H9 (cell line): ENCODE data around the gene WDR88. TPM values are rescaled to one million over a fixed set of nuclear protein-coding genes. Genes with fewer than 3 reads are reported as not detected.

Experiments
- DNase-seq: peaks from one replicate; pipeline ENCODE4 v3.0.0-alpha.2; 2017
- H2AFZ ChIP-seq: one replicate; pipeline ENCODE4 v1.6.1; 2013; ENCODE audit warnings: mild to moderate bottlenecking, low read length, control low read depth, moderate library complexity
- H2AK5ac ChIP-seq: 2 replicates; pipeline ENCODE4 v1.6.1; 2013; ENCODE audit warnings: low read length, control low read depth, mixed read lengths; ENCODE audit not compliant: insufficient read length
- H2BK120ac ChIP-seq: one replicate; pipeline ENCODE4 v1.6.1; 2013; ENCODE audit warnings: low read depth, mild to moderate bottlenecking, low read length, control low read depth, inconsistent platforms; ENCODE audit not compliant: poor library complexity, severe bottlenecking
- H2BK12ac ChIP-seq: 2 replicates; pipeline ENCODE4 v1.6.1; 2013; ENCODE audit warnings: low read length, control low read depth, mixed read lengths, low read depth; ENCODE audit not compliant: insufficient read length
- H2BK15ac ChIP-seq: 2 replicates; pipeline ENCODE4 v1.6.1; 2013; ENCODE audit warnings: low read depth, low read length, control low read depth
- H2BK20ac ChIP-seq: one replicate; pipeline ENCODE4 v1.6.1; 2013; ENCODE audit warnings: low read depth, mild to moderate bottlenecking, low read length, control low read depth, inconsistent platforms; ENCODE audit not compliant: poor library complexity, severe bottlenecking
- H2BK5ac ChIP-seq: 2 replicates; pipeline ENCODE4 v1.6.1; 2013; ENCODE audit warnings: low read length, control low read depth, mixed read lengths; ENCODE audit not compliant: insufficient read length
- H3K14ac ChIP-seq: 2 replicates; pipeline ENCODE4 v1.6.1; 2013; ENCODE audit warnings: low read length, control low read depth; ENCODE audit not compliant: insufficient read depth
- H3K18ac ChIP-seq: 2 replicates; pipeline ENCODE4 v1.6.1; 2013; ENCODE audit warnings: low read depth, mild to moderate bottlenecking, mixed read lengths, low read length, control low read depth; ENCODE audit not compliant: insufficient read length
- H3K23ac ChIP-seq: 2 replicates; pipeline ENCODE4 v1.6.1; 2013; ENCODE audit warnings: low read length, control low read depth, mixed read lengths, low read depth; ENCODE audit not compliant: insufficient read length
- H3K23me2 ChIP-seq: 2 replicates; pipeline ENCODE4 v1.6.1; 2013; ENCODE audit warnings: low read depth, mild to moderate bottlenecking, mixed read lengths, low read length, control low read depth; ENCODE audit not compliant: insufficient read length, poor library complexity, severe bottlenecking
- H3K27ac ChIP-seq: 2 replicates; pipeline ENCODE4 v1.5.1; 2013; ENCODE audit warnings: low read length, control low read depth, mixed read lengths, low read depth; ENCODE audit not compliant: insufficient read length
- H3K27me3 ChIP-seq: 2 replicates; pipeline ENCODE4 v1.6.1; 2013; ENCODE audit warnings: low read length, control low read depth, inconsistent platforms; ENCODE audit not compliant: insufficient read depth
- H3K4ac ChIP-seq: 2 replicates; pipeline ENCODE4 v1.6.1; 2013; ENCODE audit warnings: low read depth, mild to moderate bottlenecking, control low read depth, inconsistent platforms, low read length, moderate library complexity
- H3K4me1 ChIP-seq: 2 replicates; pipeline ENCODE4 v1.6.1; 2013; ENCODE audit warnings: low read length, control low read depth, inconsistent platforms; ENCODE audit not compliant: insufficient read depth
- H3K4me2 ChIP-seq: 2 replicates; pipeline ENCODE4 v1.6.1; 2013; ENCODE audit warnings: low read length, control low read depth, mixed read lengths; ENCODE audit not compliant: insufficient read length, insufficient read depth
- H3K56ac ChIP-seq: 2 replicates; pipeline ENCODE4 v1.6.1; 2013; ENCODE audit warnings: low read depth, mild to moderate bottlenecking, mixed read lengths, low read length, control low read depth; ENCODE audit not compliant: insufficient read length
- H3K79me1 ChIP-seq: 2 replicates; pipeline ENCODE4 v1.6.1; 2013; ENCODE audit warnings: low read depth, mild to moderate bottlenecking, moderate library complexity, low read length, control low read depth, inconsistent platforms; ENCODE audit not compliant: insufficient read depth, poor library complexity, severe bottlenecking
- H3K79me2 ChIP-seq: 2 replicates; pipeline ENCODE4 v1.6.1; 2013; ENCODE audit warnings: low read length, control low read depth, inconsistent platforms; ENCODE audit not compliant: insufficient read depth
- H3K9ac ChIP-seq: 2 replicates; pipeline ENCODE4 v1.6.1; 2013; ENCODE audit warnings: low read length, control low read depth, mixed read lengths; ENCODE audit not compliant: insufficient read length; ENCODE audit errors: extremely low read depth
- H3K9me3 ChIP-seq: one replicate; pipeline ENCODE4 v1.6.1; 2013; ENCODE audit warnings: low read depth, low read length, inconsistent platforms; ENCODE audit not compliant: control insufficient read depth
- H3T11ph ChIP-seq: one replicate; pipeline ENCODE4 v1.6.1; 2013; ENCODE audit warnings: mild to moderate bottlenecking, low read length, control low read depth, inconsistent platforms
- H4K20me1 ChIP-seq: one replicate; pipeline ENCODE4 v1.6.1; 2013; ENCODE audit not compliant: control insufficient read depth, insufficient read length, insufficient read depth
- H4K5ac ChIP-seq: 2 replicates; pipeline ENCODE4 v1.6.1; 2013; ENCODE audit warnings: low read depth, mild to moderate bottlenecking, mixed read lengths, low read length, control low read depth; ENCODE audit not compliant: insufficient read length
- H4K8ac ChIP-seq: replicated peaks from 2 replicates; pipeline ENCODE4 v1.6.1; 2013; ENCODE audit warnings: low read length, control low read depth, mixed read lengths, low read depth; ENCODE audit not compliant: insufficient read length
- H4K91ac ChIP-seq: 2 replicates; pipeline ENCODE4 v1.6.1; 2013; ENCODE audit warnings: low read depth, mild to moderate bottlenecking, moderate library complexity, mixed read lengths, low read length, control low read depth; ENCODE audit not compliant: insufficient read length
- H3K27ac Mint-ChIP-seq, 3 experiments: 2 replicates in 2 of 3; 3 replicates in 1 of 3; pipeline ENCODE4 v1.8.0; 2020 to 2021; ENCODE audit warnings: mixed read lengths in 3 of 3, mild to moderate bottlenecking in 1 of 3, moderate library complexity in 1 of 3
- H3K27me3 Mint-ChIP-seq: 2 replicates; pipeline ENCODE4 v1.8.0; 2021; ENCODE audit warnings: low read depth, mild to moderate bottlenecking, moderate library complexity, mixed read lengths
- H3K36me3 Mint-ChIP-seq, 3 experiments: 2 replicates in 2 of 3; 3 replicates in 1 of 3; pipeline ENCODE4 v1.8.0; 2020 to 2021; ENCODE audit warnings: low read depth in 3 of 3, mixed read lengths in 3 of 3; ENCODE audit not compliant: insufficient read depth in 1 of 3
- H3K4me1 Mint-ChIP-seq, 2 experiments: 2 replicates each; pipeline ENCODE4 v1.8.0; 2020; ENCODE audit warnings: mixed read lengths in 2 of 2
- H3K4me3 Mint-ChIP-seq, 2 experiments: 2 replicates in 1 of 2; 3 replicates in 1 of 2; pipeline ENCODE4 v1.8.0; 2020 to 2021; ENCODE audit warnings: mild to moderate bottlenecking in 2 of 2, mixed read lengths in 2 of 2, moderate library complexity in 1 of 2
- H3K9me3 Mint-ChIP-seq, 2 experiments: 2 replicates in 1 of 2; 3 replicates in 1 of 2; pipeline ENCODE4 v1.8.0; 2020; ENCODE audit warnings: mild to moderate bottlenecking in 2 of 2, mixed read lengths in 2 of 2, moderate library complexity in 1 of 2
- WGBS: extraction: QIAGEN DNeasy Blood & Tissue Kit; methylation state at CpG from one replicate; pipeline ENCODE4 v1.1.7; 2013; ENCODE audit warnings: missing lambda C conversion rate, low lambda C conversion rate, mixed read lengths; ENCODE audit not compliant: insufficient read length; ENCODE audit errors: extremely low coverage; 5-methylcytosine and 5-hydroxymethylcytosine counted together
- total RNA-seq: library from RNA; stranded (reverse); gene quantifications from 2 replicates; pipeline ENCODE4 v1.2.1, GENCODE V29; 2021
- TF ChIP-seq, protein P1 (sequence below): fragments of 200-600 bp; sonication (generic); conservative IDR thresholded peaks from 3 replicates; pipeline ENCODE4 v1.8.0; 2021; ENCODE audit warnings: antibody characterized with exemption, mild to moderate bottlenecking

Gene WDR88
- total RNA-seq, 1 experiment from 2014 or later = not detected

DNA sequence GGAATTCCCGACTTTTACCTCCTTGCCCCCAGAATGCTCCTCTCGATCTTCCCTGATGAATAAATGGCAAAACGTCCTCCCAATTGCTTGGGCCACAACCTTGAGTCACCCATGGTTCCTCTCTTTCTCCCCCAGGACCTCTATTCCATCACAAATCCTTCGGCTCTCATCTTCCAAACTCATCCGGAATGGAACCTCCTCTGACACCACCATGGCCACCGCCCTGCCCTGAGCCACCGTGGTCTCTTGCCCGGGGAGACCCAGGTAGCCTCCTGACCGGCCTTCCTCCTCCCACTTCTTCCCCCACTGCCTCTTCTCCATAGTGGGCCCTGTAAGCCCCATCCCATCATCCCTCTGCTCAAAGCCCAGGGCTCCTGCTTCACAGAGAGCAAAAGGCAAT, 88.8 kb downstream of the WDR88 start:
- no peak overlapping the region for H2BK5ac ChIP-seq
- H4K5ac ChIP-seq = no peak overlapping the region
- no peaks in the 10 kb centered on the region for H3K79me1 ChIP-seq
- no peak overlapping the region for H3K23ac ChIP-seq
- H2AFZ ChIP-seq = no peak overlapping the region
- Mint-ChIP-seq H3K27me3 (peaks cover 32% of the 10 kb centered on the region), H3K9me3 (peaks cover 0 to 2% of the 10 kb centered on the region in 2 experiments; a peak in 1 of 5 replicates), H3K27ac (no peak overlapping the region), H3K36me3 (no peaks in the 10 kb centered on the region), H3K4me1 (peaks cover 6 to 15% of the 10 kb centered on the region in 2 experiments), H3K4me3 (no peak overlapping the region)
- H3T11ph ChIP-seq = no peak overlapping the region
- no peaks in the 10 kb centered on the region for H3K23me2 ChIP-seq
- H2BK120ac ChIP-seq = no peak overlapping the region
- TF ChIP-seq, protein P1, sequence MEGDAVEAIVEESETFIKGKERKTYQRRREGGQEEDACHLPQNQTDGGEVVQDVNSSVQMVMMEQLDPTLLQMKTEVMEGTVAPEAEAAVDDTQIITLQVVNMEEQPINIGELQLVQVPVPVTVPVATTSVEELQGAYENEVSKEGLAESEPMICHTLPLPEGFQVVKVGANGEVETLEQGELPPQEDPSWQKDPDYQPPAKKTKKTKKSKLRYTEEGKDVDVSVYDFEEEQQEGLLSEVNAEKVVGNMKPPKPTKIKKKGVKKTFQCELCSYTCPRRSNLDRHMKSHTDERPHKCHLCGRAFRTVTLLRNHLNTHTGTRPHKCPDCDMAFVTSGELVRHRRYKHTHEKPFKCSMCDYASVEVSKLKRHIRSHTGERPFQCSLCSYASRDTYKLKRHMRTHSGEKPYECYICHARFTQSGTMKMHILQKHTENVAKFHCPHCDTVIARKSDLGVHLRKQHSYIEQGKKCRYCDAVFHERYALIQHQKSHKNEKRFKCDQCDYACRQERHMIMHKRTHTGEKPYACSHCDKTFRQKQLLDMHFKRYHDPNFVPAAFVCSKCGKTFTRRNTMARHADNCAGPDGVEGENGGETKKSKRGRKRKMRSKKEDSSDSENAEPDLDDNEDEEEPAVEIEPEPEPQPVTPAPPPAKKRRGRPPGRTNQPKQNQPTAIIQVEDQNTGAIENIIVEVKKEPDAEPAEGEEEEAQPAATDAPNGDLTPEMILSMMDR = no peak
- no peaks in the 10 kb centered on the region for H3K79me2 ChIP-seq
- H3K4me2 ChIP-seq = no peak overlapping the region
- H2BK12ac ChIP-seq = no peak overlapping the region
- peaks cover 9% of the 10 kb centered on the region; the same call in 1 of the 2 replicates for H3K27me3 ChIP-seq
- H2BK20ac ChIP-seq = no peak overlapping the region
- no peaks in the 10 kb centered on the region for H4K20me1 ChIP-seq
- H3K4me1 ChIP-seq = no peaks in the 10 kb centered on the region
- H3K4ac ChIP-seq = no peak overlapping the region
- no CpG with 5 or more reads among the region's 9 CpGs for WGBS
- no peak overlapping the region for H3K14ac ChIP-seq
- no peak overlapping the region for H2AK5ac ChIP-seq
- H3K27ac ChIP-seq = no peak overlapping the region
- no peaks in the 10 kb centered on the region for H3K9me3 ChIP-seq
- DNase-seq = no peak
- H4K8ac ChIP-seq = no peak overlapping the region
- H2BK15ac ChIP-seq = no peak overlapping the region
- H3K9ac ChIP-seq = no peak overlapping the region
- no peak overlapping the region for H4K91ac ChIP-seq
- H3K18ac ChIP-seq = no peak overlapping the region
- H3K56ac ChIP-seq = no peak overlapping the region
